GM12878 (cell line): ENCODE results near the gene ATP6V0A1.

Source experiments
- ATF7 ChIP-seq: fragments of 450-650 bp; IDR thresholded peaks from 2 replicates; pipeline ENCODE4 v1.6.1; 2016; ENCODE audit warnings: low read depth, mild to moderate bottlenecking
- CREM ChIP-seq: IDR thresholded peaks from 2 replicates; pipeline ENCODE4 v1.6.1; 2014; ENCODE audit warnings: antibody characterized with exemption, low read depth
- ESRRA ChIP-seq: IDR thresholded peaks from 2 replicates; pipeline ENCODE4 v1.6.1; 2012; ENCODE audit warnings: mild to moderate bottlenecking, low read length, improper control_type of control experiment
- HCFC1 ChIP-seq: fragments of 150-350 bp; IDR thresholded peaks from 2 replicates; pipeline ENCODE4 v1.6.1; 2014; ENCODE audit warnings: low read length
- SREBF2 ChIP-seq: IDR thresholded peaks from 2 replicates; pipeline ENCODE4 v1.6.1; 2012; ENCODE audit warnings: mild to moderate bottlenecking, low read length
- SUPT20H ChIP-seq: IDR thresholded peaks from 2 replicates; pipeline ENCODE4 v1.6.1; 2011; ENCODE audit warnings: low read depth, mild to moderate bottlenecking, low read length, moderate library complexity, borderline replicate concordance; ENCODE audit not compliant: control insufficient read depth
- TCF12 ChIP-seq: IDR thresholded peaks from 2 replicates; pipeline ENCODE4 v1.6.1; 2011; ENCODE audit warnings: low read depth, mild to moderate bottlenecking, low read length
- TF ChIP-seq, protein P1 (sequence below), 3 experiments: IDR thresholded peaks in 2 of 3; conservative IDR thresholded peaks in 1 of 3; 2 replicates each; pipeline ENCODE4 v1.5.1; 2011; ENCODE audit warnings: low read depth in 3 of 3, low read length in 3 of 3, mild to moderate bottlenecking in 3 of 3, control low read depth in 2 of 3, moderate library complexity in 2 of 3, inconsistent platforms in 1 of 3, mixed read lengths in 1 of 3; ENCODE audit not compliant: control insufficient read depth in 2 of 3, insufficient read depth in 1 of 3; ENCODE audit errors: extremely low read depth in 1 of 3

DNA sequence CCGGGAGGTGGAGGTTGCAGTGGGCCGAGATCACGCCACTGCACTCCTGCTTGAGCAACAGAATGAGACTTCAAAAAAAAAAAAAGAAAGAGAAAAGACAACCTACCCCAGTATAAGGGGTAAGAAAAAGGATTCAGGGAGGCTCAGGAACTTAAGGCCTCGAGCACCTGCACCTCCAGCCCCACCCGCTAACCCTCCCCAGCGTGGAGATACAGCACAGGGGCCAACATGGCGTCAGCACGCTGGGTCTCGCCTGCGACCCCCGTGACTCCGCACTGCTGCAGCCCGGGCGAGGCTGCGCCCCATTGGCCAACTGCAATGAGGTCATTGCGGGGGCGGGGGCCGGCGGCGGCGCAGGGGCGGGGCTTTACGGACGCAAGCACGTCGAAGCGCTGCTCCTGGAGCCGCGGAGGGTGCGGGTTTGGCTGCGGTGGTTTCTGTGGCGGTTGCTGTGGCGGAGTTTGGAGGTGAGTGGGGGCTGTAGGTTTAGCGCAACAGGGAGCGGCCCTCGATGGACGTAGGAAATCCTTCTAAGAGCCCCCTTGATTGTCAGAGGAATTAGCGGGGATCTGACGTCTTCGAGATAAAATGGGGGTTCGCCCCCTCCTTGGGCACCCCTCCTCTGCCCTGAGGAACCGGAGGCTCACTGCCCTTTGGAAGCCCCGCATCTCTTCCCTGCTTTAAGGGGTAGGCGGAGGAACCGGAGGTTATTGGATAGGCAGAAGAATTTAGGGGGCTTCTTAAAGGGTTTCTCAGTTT lies at the start of gene ATP6V0A1:
- no peak for TF ChIP-seq CREM
- no peak for TF ChIP-seq HCFC1
- TF ChIP-seq SUPT20H: no peak
- TF ChIP-seq ATF7: peak; percentile 90
- TF ChIP-seq, protein P1, sequence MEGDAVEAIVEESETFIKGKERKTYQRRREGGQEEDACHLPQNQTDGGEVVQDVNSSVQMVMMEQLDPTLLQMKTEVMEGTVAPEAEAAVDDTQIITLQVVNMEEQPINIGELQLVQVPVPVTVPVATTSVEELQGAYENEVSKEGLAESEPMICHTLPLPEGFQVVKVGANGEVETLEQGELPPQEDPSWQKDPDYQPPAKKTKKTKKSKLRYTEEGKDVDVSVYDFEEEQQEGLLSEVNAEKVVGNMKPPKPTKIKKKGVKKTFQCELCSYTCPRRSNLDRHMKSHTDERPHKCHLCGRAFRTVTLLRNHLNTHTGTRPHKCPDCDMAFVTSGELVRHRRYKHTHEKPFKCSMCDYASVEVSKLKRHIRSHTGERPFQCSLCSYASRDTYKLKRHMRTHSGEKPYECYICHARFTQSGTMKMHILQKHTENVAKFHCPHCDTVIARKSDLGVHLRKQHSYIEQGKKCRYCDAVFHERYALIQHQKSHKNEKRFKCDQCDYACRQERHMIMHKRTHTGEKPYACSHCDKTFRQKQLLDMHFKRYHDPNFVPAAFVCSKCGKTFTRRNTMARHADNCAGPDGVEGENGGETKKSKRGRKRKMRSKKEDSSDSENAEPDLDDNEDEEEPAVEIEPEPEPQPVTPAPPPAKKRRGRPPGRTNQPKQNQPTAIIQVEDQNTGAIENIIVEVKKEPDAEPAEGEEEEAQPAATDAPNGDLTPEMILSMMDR (IDR thresholded peaks at IDR 0.05 in 2 of 3, conservative IDR thresholded peaks at IDR 0.05 in 1 of 3; ENCODE audit: control insufficient read depth in 2 of 3, extremely low read depth in 1 of 3, insufficient read depth in 1 of 3, low read depth in 3 of 3, low read length in 3 of 3): no peak
- no peak for TF ChIP-seq SREBF2
- TF ChIP-seq TCF12: no peak
- TF ChIP-seq ESRRA: no peak
